ENCODE data around the gene KIAA0753. TPM values are rescaled to one million over a fixed set of nuclear protein-coding genes. Genes with fewer than 3 reads are reported as not detected.

KIAA0753 gene
- total and polyA plus RNA-seq, 2 of the 8 experiments (the other 6 are each of a cell fraction or from before 2014, with no cell fraction given) = 5.0 to 27.1 TPM

DNA sequence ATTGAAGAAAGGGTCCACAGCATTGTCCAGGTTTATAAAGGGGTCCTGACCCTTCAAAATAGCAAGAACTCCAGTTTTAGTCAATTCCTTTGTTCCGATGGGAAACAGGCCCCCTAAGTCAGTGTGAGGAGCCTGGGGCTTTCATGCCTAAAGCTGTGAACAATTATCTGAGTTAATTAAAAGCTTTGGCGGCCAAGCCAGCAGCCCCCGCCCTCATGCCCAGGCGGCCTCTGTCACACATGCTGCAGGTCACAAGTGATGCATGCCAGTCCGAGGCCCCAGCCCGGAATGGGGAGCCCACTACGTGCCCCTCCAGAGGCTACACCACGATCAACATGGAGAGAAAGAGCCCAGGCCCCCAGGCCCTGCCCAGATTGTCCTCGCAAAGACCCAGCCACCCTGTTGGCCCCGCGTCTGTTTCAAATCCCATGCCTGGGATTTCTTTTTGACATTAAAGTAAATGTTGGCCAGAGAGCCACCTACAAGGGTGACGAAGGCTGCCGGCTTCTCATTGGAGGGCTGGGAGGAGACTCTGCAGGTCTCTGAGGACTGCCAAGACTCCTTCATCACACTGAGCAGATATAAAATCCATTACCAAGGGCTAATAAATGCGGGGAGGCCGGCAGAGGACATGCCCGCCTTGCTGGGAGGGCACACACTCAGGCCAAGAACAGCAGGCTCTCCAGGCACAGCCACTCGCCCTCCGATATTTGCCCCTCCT lies 69.6 kb downstream of the KIAA0753 start:
- H2AK5ac ChIP-seq (ENCODE audit: low read depth, low read length) = no peak overlapping the region
- no peaks in the 10 kb centered on the region for H3K79me1 ChIP-seq (ENCODE audit: low read depth, low read length)
- no peaks in the 10 kb centered on the region for H3K27me3 ChIP-seq (replicated peaks in 1 of 4; ENCODE audit: control insufficient read depth in 3 of 4, extremely low read depth in 1 of 4, insufficient read depth in 3 of 4, low read length in 3 of 4)
- POLR2A ChIA-PET (ENCODE audit: partially characterized antibody) = no interaction called here
- H3K14ac ChIP-seq (ENCODE audit: insufficient read length) = no peak overlapping the region
- no peak overlapping the region for H2BK12ac ChIP-seq (ENCODE audit: low read depth, low read length)
- H3K36me3 ChIP-seq (ENCODE audit: control insufficient read depth in 2 of 4, insufficient read depth in 4 of 4, low read length in 3 of 4) = no peaks in the 10 kb centered on the region; a peak in 1 of 8 replicates
- H3K4me1 ChIP-seq (replicated peaks in 1 of 4; ENCODE audit: control insufficient read depth in 3 of 4, insufficient read depth in 4 of 4, low read length in 3 of 4) = peaks cover 7 to 21% (median 15%) of the 10 kb centered on the region in 4 experiments
- H3K9ac ChIP-seq (replicated peaks in 1 of 4; ENCODE audit: extremely low read depth in 1 of 4, low read depth in 3 of 4, low read length in 3 of 4) = no peak overlapping the region
- H3K56ac ChIP-seq (replicated peaks; ENCODE audit: insufficient read length, low read depth, low read length) = no peak overlapping the region
- H3K9me3 ChIP-seq (ENCODE audit: insufficient read depth in 2 of 2, low read depth in 1 of 2, low read length in 1 of 2) = no peaks in the 10 kb centered on the region
- no peak overlapping the region for H2BK15ac ChIP-seq (ENCODE audit: low read length)
- no peak overlapping the region for H4K91ac ChIP-seq (replicated peaks; ENCODE audit: insufficient read length, low read length)
- H4K5ac ChIP-seq (ENCODE audit: insufficient read length, low read depth, low read length) = no peak overlapping the region
- no peak overlapping the region for H3K27ac ChIP-seq (ENCODE audit: low read depth, low read length)
- H3K23me2 ChIP-seq (ENCODE audit: low read depth, low read length) = no peaks in the 10 kb centered on the region
- CTCF ChIA-PET (ENCODE audit: partially characterized antibody) = no interaction called here
- H4K8ac ChIP-seq (ENCODE audit: extremely low read depth, insufficient read depth, low read length) = no peak overlapping the region
- no peak overlapping the region; the same call in 1 of the 2 replicates for H3K18ac ChIP-seq (ENCODE audit: extremely low read depth, low read length)
- no peaks in the 10 kb centered on the region for H3K79me2 ChIP-seq (ENCODE audit: control insufficient read depth in 1 of 2, insufficient read depth in 2 of 2, low read length in 2 of 2)
- DNase-seq (ENCODE audit: low read depth in 1 of 2, low spot score in 2 of 2) = peak in 1 of 2 experiments; percentile 33
- no peaks in the 10 kb centered on the region for H4K20me1 ChIP-seq (replicated peaks in 1 of 2; ENCODE audit: control insufficient read depth in 1 of 2, insufficient read depth in 2 of 2, low read length in 2 of 2)
- 91% methylated on average over 18 of the region's 18 CpGs; no CpG with 5 or more reads in 1 of the 2 experiments for WGBS, 2 experiments (ENCODE audit: extremely low coverage in 1 of 2, insufficient coverage in 1 of 2, insufficient read length in 1 of 2, insufficient replicate concordance in 2 of 2, low coverage in 1 of 2, low lambda C conversion rate in 2 of 2, missing lambda C conversion rate in 1 of 2)
- H2BK20ac ChIP-seq (ENCODE audit: low read length) = no peak overlapping the region
- no peak overlapping the region for H2AFZ ChIP-seq (ENCODE audit: low read length)
- H2BK120ac ChIP-seq (replicated peaks; ENCODE audit: low read depth, low read length) = no peak overlapping the region
- H3K4ac ChIP-seq (replicated peaks; ENCODE audit: insufficient read length, low read depth, low read length) = no peak overlapping the region
- FAIRE-seq = no peak
- no peak overlapping the region for H3K4me2 ChIP-seq (ENCODE audit: insufficient read depth in 1 of 2, low read depth in 2 of 2, low read length in 2 of 2)
- H2BK5ac ChIP-seq (ENCODE audit: low read depth, low read length) = no peak overlapping the region
- no peak overlapping the region for H3K23ac ChIP-seq (ENCODE audit: insufficient read length)
- H3K4me3 ChIP-seq (ENCODE audit: extremely low read depth in 1 of 4, insufficient read depth in 2 of 4, low read depth in 3 of 4, low read length in 4 of 4) = no peak overlapping the region
- TF ChIP-seq USF2 (IDR thresholded peaks at IDR 0.05; ENCODE audit: low read length) = no peak
- TF ChIP-seq ZNF274 (IDR thresholded peaks at IDR 0.05; ENCODE audit: borderline replicate concordance, extremely low read depth, low read length) = no peak
- TF ChIP-seq JUND (IDR thresholded peaks at IDR 0.05; ENCODE audit: low read length) = no peak
- TF ChIP-seq POLR2AphosphoS5 (IDR thresholded peaks at IDR 0.05; ENCODE audit: low read depth, low read length) = no peak
- no peak for TF ChIP-seq ASH2L (IDR thresholded peaks at IDR 0.05; ENCODE audit: low read length)
- no peak for TF ChIP-seq SRF (IDR thresholded peaks at IDR 0.05; ENCODE audit: low read depth, low read length)
- TF ChIP-seq HDAC6 (IDR thresholded peaks at IDR 0.05; ENCODE audit: low read depth, low read length) = no peak
- no peak for TF ChIP-seq SAP30 (IDR thresholded peaks at IDR 0.05; ENCODE audit: insufficient read depth, insufficient replicate concordance, low read length)
- TF ChIP-seq BACH1 (IDR thresholded peaks at IDR 0.05; ENCODE audit: low read length) = no peak
- no peak for TF ChIP-seq RNF2 (IDR thresholded peaks at IDR 0.05; ENCODE audit: borderline replicate concordance, low read depth, low read length, missing control alignments, poor library complexity, severe bottlenecking)
- no peak for TF ChIP-seq CREB1 (IDR thresholded peaks at IDR 0.05)
- TF ChIP-seq CTBP2 (IDR thresholded peaks at IDR 0.05; ENCODE audit: borderline replicate concordance, insufficient read depth, insufficient read length, low read length) = no peak
